Thyroid gland (tissue), 4 donors: ENCODE measurements around the gene PTTG1. TPM values are rescaled to one million over a fixed set of nuclear protein-coding genes. Genes with fewer than 3 reads are reported as not detected.
A peak's percentile ranks its signal among the peaks of the same experiment; 100 is the strongest.

ENCODE experiments used
- DNase-seq, 2 donors: peaks; one replicate each; pipeline ENCODE4 v3.0.0-alpha.2; 2019
- H3K27ac ChIP-seq, 3 donors: fragments of 200-600 bp; sonication (generic); 1 replicate in 2 of 3; 2 replicates in 1 of 3; pipeline ENCODE4 v1.5.1; 2016 to 2019; ENCODE audit warnings: mild to moderate bottlenecking in 1 of 3, moderate library complexity in 1 of 3
- H3K27me3 ChIP-seq: fragments of 200-600 bp; sonication (generic); one replicate; pipeline ENCODE4 v1.5.1; 2019
- H3K36me3 ChIP-seq, 2 donors: fragments of 200-600 bp; sonication (generic); one replicate each; pipeline ENCODE4 v1.5.1; 2016 to 2019
- H3K4me1 ChIP-seq, 2 donors: fragments of 200-600 bp; sonication (generic); one replicate each; pipeline ENCODE4 v1.5.1; 2017 to 2019
- H3K4me3 ChIP-seq, 3 donors: fragments of 200-600 bp; sonication (generic); replicated peaks in 1 of 3; 1 replicate in 2 of 3; 2 replicates in 1 of 3; pipeline ENCODE4 v1.5.1; 2016; ENCODE audit warnings: mild to moderate bottlenecking in 1 of 3
- H3K9me3 ChIP-seq: fragments of 200-600 bp; sonication (generic); one replicate; pipeline ENCODE4 v1.5.1; 2017
- CTCF ChIP-seq, 6 experiments: fragments of 200-600 bp in 3 of 6; fragments of 450-650 bp in 3 of 6; sonication (generic) in 3 of 6; IDR thresholded peaks; one replicate each; pipeline ENCODE4 v1.5.1; 2016 to 2019; ENCODE audit warnings: antibody characterized with exemption in 6 of 6, mild to moderate bottlenecking in 2 of 6, inconsistent platforms in 1 of 6, moderate library complexity in 1 of 6
- POLR2A ChIP-seq, 2 donors: fragments of 450-650 bp; IDR thresholded peaks; one replicate each; pipeline ENCODE4 v1.6.1; 2017; ENCODE audit warnings: antibody characterized with exemption in 2 of 2, mild to moderate bottlenecking in 2 of 2, moderate library complexity in 1 of 2
- WGBS, 2 donors: methylation state at CpG; one replicate each; pipeline ENCODE4 v1.1.5; 2017; 5-methylcytosine and 5-hydroxymethylcytosine counted together
- intact Hi-C: fragments of 100-400 bp; cut with DNase I; formaldehyde crosslinking; loops from one replicate; pipeline ENCODE4 v1.15.1; 2023
- total RNA-seq, 4 donors: library from RNA; depleted of rRNA; stranded (reverse); fragments of >200 nt; gene quantifications; one replicate each; pipeline ENCODE4 v1.2.3, GENCODE V29; 2016

The PTTG1 gene
- total RNA-seq, 4 donors from 2014 or later, result 42.6 to 165 (median 79.4) TPM

GRCh38 chr5:160385496-160385895, 36.2 kb upstream of the PTTG1 start:
- no peak for DNase-seq
- Histone ChIP-seq H3K4me3 (no peak overlapping the region), H3K9me3 (no peaks in the 10 kb centered on the region), H3K27ac (no peak overlapping the region), H3K4me1 (no peaks in the 10 kb centered on the region), H3K27me3 (no peaks in the 10 kb centered on the region), H3K36me3 (no peaks in the 10 kb centered on the region)
- intact Hi-C loops, result no loop called here
- TF ChIP-seq CTCF (IDR thresholded peaks at IDR 0.05), result no peak
- no peak for TF ChIP-seq POLR2A (IDR thresholded peaks at IDR 0.05)

GRCh38 chr5:160387445-160387844, 34.2 kb upstream of the PTTG1 start:
- DNase-seq, result no peak
- intact Hi-C loops, result no loop called here
- H3K9me3 ChIP-seq, result no peaks in the 10 kb centered on the region
- TF ChIP-seq POLR2A (IDR thresholded peaks at IDR 0.05), result no peak
- WGBS, 2 donors, result 94 to 95% methylated on average over 1 of the region's 1 CpG
- H3K36me3 ChIP-seq, result no peaks in the 10 kb centered on the region
- no peaks in the 10 kb centered on the region for H3K4me1 ChIP-seq
- H3K27me3 ChIP-seq, result no peaks in the 10 kb centered on the region
- no peak overlapping the region for H3K27ac ChIP-seq
- no peak overlapping the region for H3K4me3 ChIP-seq

GRCh38 chr5:160390787-160391696, 30.6 kb upstream of the PTTG1 start:
- no peaks in the 10 kb centered on the region for H3K4me1 ChIP-seq
- no peaks in the 10 kb centered on the region for H3K9me3 ChIP-seq
- no peak overlapping the region for H3K4me3 ChIP-seq
- DNase-seq, result no peak
- WGBS, 2 donors, result 70 to 83% methylated on average over 8 of the region's 8 CpGs
- no peak overlapping the region for H3K27ac ChIP-seq
- H3K36me3 ChIP-seq, result no peaks in the 10 kb centered on the region
- intact Hi-C loops, result no loop called here
- TF ChIP-seq CTCF (IDR thresholded peaks at IDR 0.05) (peak in 5 of 6 experiments; percentile 12 to 59 (median 53)), POLR2A (IDR thresholded peaks at IDR 0.05) (no peak)
- no peaks in the 10 kb centered on the region for H3K27me3 ChIP-seq

GRCh38 chr5:160395111-160395510, 26.5 kb upstream of the PTTG1 start:
- Histone ChIP-seq H3K4me3 (no peak overlapping the region), H3K36me3 (no peaks in the 10 kb centered on the region), H3K9me3 (no peaks in the 10 kb centered on the region), H3K27ac (no peak overlapping the region), H3K4me1 (peaks cover 8 to 23% of the 10 kb centered on the region in 2 donors), H3K27me3 (no peaks in the 10 kb centered on the region)
- 96 to 97% methylated on average over 7 of the region's 7 CpGs for WGBS, 2 donors
- intact Hi-C loops, result no loop called here
- no peak for DNase-seq
- no peak for TF ChIP-seq CTCF (IDR thresholded peaks at IDR 0.05)
- no peak for TF ChIP-seq POLR2A (IDR thresholded peaks at IDR 0.05)

- no peak for TF ChIP-seq CTCF (IDR thresholded peaks at IDR 0.05)
- no peak for TF ChIP-seq POLR2A (IDR thresholded peaks at IDR 0.05)
- 69 to 75% methylated on average over 1 of the region's 1 CpG for WGBS, 2 donors
- H3K4me1 ChIP-seq, result peaks cover 12 to 26% of the 10 kb centered on the region in 2 donors
Measured at GRCh38 chr5:160397492-160397891, 24.2 kb upstream of the PTTG1 start.

More at GRCh38 chr5:160397492-160397891, 24.2 kb upstream of the PTTG1 start:
- Histone ChIP-seq H3K9me3 (no peaks in the 10 kb centered on the region), H3K4me3 (no peak overlapping the region), H3K27ac (no peak overlapping the region), H3K27me3 (no peaks in the 10 kb centered on the region), H3K36me3 (peaks cover 3 to 5% of the 10 kb centered on the region in 2 donors)
- intact Hi-C loops, result no loop called here
- no peak for DNase-seq
